HS-27A (cell line): ENCODE data around the gene ZNF202.
"Not testable (repeated sequence)": the region's sequence is repeated elsewhere in the genome, so short reads cannot be mapped to it uniquely, and the experiment has no call there.

Source experiments
- DNase-seq: peaks from one replicate; pipeline ENCODE4 v3.0.0-alpha.2; 2012; ENCODE audit warnings: low read depth, missing footprints

Gene ZNF202

GRCh38 chr11:123740787-123741158 is 687 bp downstream of the ZNF202 start:
- no peak for DNase-seq

- DNase-seq, result no peak
These were observed 3.1 kb downstream of the ZNF202 start for GRCh38 chr11:123738374-123738773.

- DNase-seq, result no peak
These were observed 4.7 kb downstream of the ZNF202 start for GRCh38 chr11:123736769-123737168.

GRCh38 chr11:123729602-123730001 is 11.9 kb downstream of the ZNF202 start:
- no peak for DNase-seq

GRCh38 chr11:123725995-123726655 is 15.3 kb downstream of the ZNF202 start:
- DNase-seq, result no peak

GRCh38 chr11:123719452-123719851 is 22.0 kb downstream of the ZNF202 start:
- no peak for DNase-seq

GRCh38 chr11:123718469-123718868 is 23.0 kb downstream of the ZNF202 start:
- DNase-seq, result no peak

- DNase-seq, result no peak
These were observed 23.4 kb downstream of the ZNF202 start for GRCh38 chr11:123718063-123718462.

- not testable (repeated sequence) for DNase-seq
These were observed 28.8 kb downstream of the ZNF202 start for GRCh38 chr11:123712627-123713026.

GRCh38 chr11:123707606-123708205 is 33.8 kb downstream of the ZNF202 start:
- no peak for DNase-seq

GRCh38 chr11:123707206-123707605 is 34.3 kb downstream of the ZNF202 start:
- no peak for DNase-seq

GRCh38 chr11:123704341-123704740 is 37.1 kb downstream of the ZNF202 start:
- no peak for DNase-seq

- DNase-seq, result no peak
These were observed 38.8 kb downstream of the ZNF202 start for GRCh38 chr11:123702696-123703095.

GRCh38 chr11:123702139-123702538 is 39.3 kb downstream of the ZNF202 start:
- DNase-seq, result no peak

GRCh38 chr11:123700772-123701171 is 40.7 kb downstream of the ZNF202 start:
- DNase-seq, result no peak

- DNase-seq, result no peak
These were observed 42.8 kb downstream of the ZNF202 start for GRCh38 chr11:123698546-123699127.

GRCh38 chr11:123696183-123696582 is 45.3 kb downstream of the ZNF202 start:
- no peak for DNase-seq

- DNase-seq, result no peak
These were observed 46.2 kb downstream of the ZNF202 start for GRCh38 chr11:123695231-123695630.

GRCh38 chr11:123694551-123694950 is 46.9 kb downstream of the ZNF202 start:
- no peak for DNase-seq

- DNase-seq, result no peak
These were observed 48.5 kb downstream of the ZNF202 start for GRCh38 chr11:123692961-123693360.

GRCh38 chr11:123690485-123690884 is 51.0 kb downstream of the ZNF202 start:
- no peak for DNase-seq

- DNase-seq, result no peak
These were observed 56.9 kb downstream of the ZNF202 start for GRCh38 chr11:123684601-123685000.

- no peak for DNase-seq
These were observed 57.9 kb downstream of the ZNF202 start for GRCh38 chr11:123683428-123684170.
